A549 treated with CORT108297 at 1 μM for 4 hours (cell line): ENCODE data around the gene IRF3. TPM values are rescaled to one million over a fixed set of nuclear protein-coding genes. Genes with fewer than 3 reads are reported as not detected.

ENCODE experiments used
- total RNA-seq: library from RNA; stranded (reverse); fragments of 200-300 nt; extraction: Qiagen RNA extraction; gene quantifications from 5 replicates; pipeline ENCODE4 v1.2.3, GENCODE V29; 2022

IRF3 gene, protein sequence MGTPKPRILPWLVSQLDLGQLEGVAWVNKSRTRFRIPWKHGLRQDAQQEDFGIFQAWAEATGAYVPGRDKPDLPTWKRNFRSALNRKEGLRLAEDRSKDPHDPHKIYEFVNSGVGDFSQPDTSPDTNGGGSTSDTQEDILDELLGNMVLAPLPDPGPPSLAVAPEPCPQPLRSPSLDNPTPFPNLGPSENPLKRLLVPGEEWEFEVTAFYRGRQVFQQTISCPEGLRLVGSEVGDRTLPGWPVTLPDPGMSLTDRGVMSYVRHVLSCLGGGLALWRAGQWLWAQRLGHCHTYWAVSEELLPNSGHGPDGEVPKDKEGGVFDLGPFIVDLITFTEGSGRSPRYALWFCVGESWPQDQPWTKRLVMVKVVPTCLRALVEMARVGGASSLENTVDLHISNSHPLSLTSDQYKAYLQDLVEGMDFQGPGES
- total RNA-seq: 102 to 117 TPM (median 111 TPM) in 5 replicates

DNA sequence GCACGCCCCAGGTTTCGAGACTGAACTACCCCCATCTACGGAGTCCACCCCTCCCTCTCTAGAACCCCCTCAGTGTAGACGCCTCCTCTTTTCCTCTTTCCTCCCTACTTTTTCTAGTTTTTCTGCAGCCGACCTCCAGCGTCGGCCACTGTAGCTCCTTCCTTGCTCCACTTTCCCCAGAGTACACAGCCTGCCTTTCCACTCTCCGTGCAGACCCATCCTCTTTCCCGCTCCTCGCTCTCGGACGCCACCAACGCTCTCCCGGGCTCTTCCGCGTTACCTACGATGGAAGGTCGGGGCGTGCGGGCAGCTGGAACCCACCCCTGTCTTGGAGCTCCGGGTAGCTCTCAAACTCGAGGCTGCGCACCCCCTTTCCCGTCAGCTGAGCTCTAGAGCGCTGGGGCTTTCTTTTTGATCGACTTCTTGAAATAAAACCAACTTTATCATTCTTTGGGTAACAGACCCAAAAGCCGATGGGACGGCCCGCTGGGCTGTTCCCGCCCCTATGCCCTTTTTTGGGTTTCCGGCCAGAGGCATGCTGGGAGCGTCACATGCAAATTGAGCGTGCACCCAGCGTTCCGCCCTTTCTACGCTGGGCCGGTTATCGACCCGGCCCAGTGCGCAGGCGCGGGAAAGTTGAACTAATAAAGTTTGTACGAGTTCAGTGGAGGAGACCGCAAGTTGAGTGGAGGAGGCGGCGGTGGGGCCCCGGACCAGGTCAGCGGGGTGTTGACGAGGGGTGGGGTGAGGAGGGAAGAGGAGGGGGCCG, at the start of gene IRF3, which contains the start of gene BCL2L12:
Gene IRF3, minus strand, starts transcription at position 507 of the 769 bp plus-strand sequence. CDS start 1,019 bp downstream, outside the sequence.
Gene BCL2L12, plus strand, starts transcription at position 583 of the 769 bp plus-strand sequence. CDS start 760 bp downstream, outside the sequence.

DNA sequence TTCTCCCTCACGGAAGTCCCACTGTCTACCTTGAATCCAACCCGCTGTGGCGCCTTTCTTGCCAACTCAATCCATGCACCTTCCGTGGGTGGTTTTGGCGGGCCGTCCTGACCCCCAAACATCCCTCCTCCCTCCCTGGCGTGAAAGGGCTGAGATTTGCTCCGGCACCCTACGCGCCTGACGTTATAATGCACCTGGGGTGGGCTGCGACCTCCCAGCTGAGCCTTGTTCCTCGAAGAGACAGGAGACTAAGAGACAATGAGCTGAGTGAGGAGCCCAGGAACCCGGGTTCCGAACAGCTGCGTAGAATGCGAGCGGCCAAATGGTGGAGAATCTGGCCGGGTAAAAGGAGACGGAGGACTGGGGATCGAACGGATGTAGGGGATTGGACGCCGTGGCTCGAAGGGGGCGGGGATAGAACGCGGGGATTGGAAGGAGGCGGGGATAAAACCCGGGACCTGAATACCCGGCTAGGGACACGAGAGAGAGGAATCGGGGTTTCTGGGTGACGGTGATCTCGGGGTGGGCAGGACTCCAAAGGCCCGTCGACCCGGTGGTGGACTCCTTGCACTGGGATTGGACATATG, 25.1 kb upstream of the IRF3 start, which contains the start of gene CPT1C:
Gene CPT1C, plus strand, starts transcription at position 461 of the 587 bp plus-strand sequence. CDS start 1,137 bp downstream, outside the sequence.

DNA sequence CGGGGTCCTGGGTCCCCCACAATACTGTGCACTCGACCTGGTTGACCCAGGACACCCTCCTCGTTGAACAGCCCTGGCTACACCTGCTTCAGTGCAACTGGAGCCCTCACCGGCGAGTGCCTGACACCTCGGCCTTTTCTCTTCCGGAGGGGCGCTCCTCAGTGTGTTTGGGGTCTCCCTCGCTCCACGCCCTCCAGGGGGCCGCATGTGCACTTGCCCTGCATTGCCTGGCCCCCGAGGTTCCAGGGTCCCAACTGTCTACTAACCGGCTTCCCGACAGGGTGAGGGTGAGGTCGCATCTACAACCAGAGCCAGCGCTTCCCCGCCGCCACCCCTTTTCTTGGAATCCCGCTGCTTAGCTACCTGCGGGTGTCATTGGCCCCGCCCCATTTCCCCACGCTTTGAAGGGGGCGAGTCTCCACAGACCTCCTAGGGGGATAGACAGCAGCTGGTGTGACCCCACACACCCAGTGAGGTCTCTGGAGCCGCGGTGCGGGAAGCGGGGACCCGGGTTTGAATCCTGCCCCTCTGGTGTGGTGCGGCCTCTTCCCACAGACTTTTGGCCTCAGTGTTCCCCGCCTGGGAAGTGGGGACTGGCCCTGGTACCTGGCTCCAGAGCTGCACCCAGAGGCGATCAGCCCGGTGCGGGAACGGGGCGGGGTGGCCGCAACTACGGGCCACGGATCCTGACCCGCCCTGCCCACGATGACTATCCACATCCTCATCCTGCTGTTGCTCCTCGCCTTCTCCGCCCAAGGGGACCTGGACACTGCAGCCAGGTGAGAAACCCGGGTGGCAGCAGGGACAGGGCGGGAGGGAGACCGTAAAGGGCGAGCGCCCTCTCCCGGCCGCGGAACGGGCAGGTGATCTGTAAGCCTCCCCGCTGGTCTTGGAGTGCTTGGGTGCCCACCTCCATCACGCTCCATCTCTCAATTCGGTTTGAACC, 23.7 kb upstream of the IRF3 start, which contains the start of gene ADM5:
Gene ADM5, plus strand, starts transcription at position 462 of the 946 bp plus-strand sequence. Its CDS starts 244 bp downstream, at position 706.

DNA sequence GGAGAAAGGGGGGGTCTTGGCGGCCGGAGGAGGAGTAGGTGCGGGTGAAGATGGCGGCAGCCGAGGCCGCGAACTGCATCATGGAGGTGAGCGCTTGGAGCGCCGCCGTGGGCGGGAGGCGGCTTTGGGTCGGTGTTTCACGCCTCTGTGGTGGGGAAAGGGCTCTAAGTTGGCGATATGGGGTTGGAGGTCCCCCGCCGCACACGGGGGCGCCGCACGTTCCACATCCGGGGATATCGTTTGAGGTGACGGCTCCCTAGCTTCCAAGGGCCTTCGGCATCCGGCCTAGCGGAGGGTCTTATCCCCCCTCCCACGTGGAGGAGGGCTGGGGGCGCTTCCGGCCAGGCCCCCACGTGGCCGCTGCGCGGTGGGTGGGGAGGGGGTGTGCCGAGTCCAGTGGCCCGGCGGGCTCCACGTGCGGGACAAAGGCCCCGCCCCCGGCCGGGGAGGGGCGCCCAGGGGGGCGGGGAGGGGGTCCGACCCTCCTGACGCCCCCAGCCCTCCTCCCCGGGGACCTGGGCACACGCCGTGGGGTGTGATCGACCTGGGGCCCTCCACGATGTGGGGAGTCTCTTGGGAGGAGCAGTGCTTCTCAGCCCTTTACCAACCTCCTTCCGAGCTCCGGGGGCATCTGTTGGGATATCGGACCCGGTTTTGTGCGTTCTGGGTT, 11.7 kb upstream of the IRF3 start, which contains the start of gene PRMT1:
Gene PRMT1, plus strand, starts transcription at position 41 of the 670 bp plus-strand sequence. Its CDS starts 10 bp downstream, at position 51.

DNA sequence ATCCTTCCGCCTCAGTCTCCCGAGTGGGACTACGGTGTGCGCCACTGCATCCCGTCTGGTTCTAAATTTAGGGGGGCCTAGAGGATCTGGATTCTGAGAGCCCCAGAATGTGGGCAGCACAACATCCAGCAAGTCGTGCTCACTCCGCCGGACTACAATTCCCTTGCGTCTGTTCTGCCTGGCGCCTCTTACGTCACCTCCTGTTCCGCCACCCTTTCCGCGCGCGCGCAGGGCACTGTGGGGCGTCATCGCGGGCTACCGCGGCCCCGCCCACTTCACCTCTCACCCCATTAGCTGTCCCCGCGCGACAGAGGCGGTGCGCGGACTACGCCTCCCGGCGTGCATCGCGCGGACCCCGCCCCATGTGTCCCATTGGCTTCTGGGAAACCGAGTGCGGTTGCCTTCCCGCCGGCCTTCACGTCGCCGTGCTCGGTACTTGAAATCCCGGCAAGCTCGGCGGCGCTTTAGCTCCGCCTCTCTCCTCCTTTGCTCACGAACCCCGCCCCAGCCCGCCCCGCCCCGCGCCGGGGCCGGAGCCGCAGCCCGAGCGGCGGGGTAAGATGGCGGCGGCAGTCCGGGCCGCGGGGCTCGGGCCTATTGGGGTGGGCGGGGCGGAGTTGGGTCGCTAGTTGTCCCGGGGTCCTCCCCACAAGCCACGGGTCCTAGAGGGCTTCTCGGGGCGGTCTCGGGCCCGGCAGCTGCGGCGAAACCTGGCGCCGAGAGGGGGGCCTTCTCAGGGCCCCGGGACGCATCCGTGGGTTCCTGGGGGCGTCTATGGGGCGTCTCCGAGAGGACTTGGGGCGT, 23.8 kb downstream of the IRF3 start, which contains the start of gene SCAF1:
Gene SCAF1, plus strand, starts transcription at position 522 of the 804 bp plus-strand sequence. CDS start 2,818 bp downstream, outside the sequence.

DNA sequence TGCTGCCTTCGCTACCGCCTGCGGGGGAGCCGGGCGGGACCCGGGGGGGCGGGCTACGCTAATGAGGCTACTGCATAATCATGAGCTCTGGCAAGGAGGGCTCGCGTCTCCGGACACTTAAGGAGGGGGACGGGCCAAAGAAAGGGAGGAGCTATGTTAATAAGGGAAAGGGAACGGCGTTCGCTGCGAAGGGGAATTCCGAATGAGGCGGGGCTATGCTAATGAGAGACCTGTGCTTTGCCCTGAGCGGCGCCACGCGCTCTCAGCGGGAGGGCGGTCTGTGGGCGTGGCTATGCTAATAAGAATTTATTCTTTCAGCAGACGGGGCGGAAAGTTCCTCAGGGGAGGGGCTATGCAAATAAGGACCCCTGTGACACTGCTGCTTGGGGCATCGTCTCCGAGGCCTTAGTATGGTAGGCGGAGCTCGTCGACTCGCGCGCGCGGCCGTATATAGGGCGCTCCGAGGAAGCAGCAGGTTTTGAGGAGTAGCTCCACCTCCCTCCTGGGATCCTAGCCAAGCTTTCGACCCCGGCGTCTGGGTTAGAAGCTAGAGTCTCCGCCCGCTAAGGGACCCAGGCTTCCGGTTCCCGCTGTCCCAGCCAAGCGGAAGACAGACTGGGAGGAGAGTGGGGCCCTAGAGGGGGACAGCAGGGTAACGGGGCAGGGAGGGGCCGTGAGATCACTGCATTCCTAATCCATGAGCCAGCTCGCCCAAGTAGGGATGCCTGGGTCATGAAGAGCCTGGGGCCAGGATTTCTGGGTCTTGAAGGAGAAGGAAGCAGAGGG, 25.4 kb downstream of the IRF3 start, which contains the start of gene RRAS:
Gene RRAS, minus strand, starts transcription at position 31 of the 786 bp plus-strand sequence. CDS start 45 bp downstream, outside the sequence.

Other genes starting within 250 kb of the IRF3 start
- gene PTH2, start 242.4 kb downstream of the IRF3 start, total RNA-seq: not detected in 5 replicates
- 0.14 to 0.27 TPM (median 0.18 TPM) in 5 replicates for gene GFY, start 240.5 kb downstream of the IRF3 start, total RNA-seq
- 0.53 to 0.74 TPM (median 0.65 TPM) in 5 replicates for gene SLC17A7, start 224.3 kb downstream of the IRF3 start, total RNA-seq
- 90.8 to 101 TPM (median 98.8 TPM) in 5 replicates for gene PIH1D1, start 214.0 kb downstream of the IRF3 start, total RNA-seq
- 16.2 to 27.2 TPM (median 24.9 TPM) in 5 replicates for gene ALDH16A1, start 212.6 kb downstream of the IRF3 start, total RNA-seq
- 0.92 to 1.7 TPM (median 1.3 TPM) in 5 replicates for gene FLT3LG, start 191.6 kb downstream of the IRF3 start, total RNA-seq
- 4,068 to 4,436 TPM (median 4,207 TPM) in 5 replicates for gene RPL13A, start 178.2 kb downstream of the IRF3 start, total RNA-seq
- 3,819 to 4,411 TPM (median 4,040 TPM) in 5 replicates for gene RPS11, start 169.4 kb downstream of the IRF3 start, total RNA-seq
- 21.8 to 35.0 TPM (median 29.8 TPM) in 5 replicates for gene FCGRT, start 153.2 kb downstream of the IRF3 start, total RNA-seq
- gene RCN3, start 137.9 kb downstream of the IRF3 start, total RNA-seq: 1.6 to 2.7 TPM (median 1.8 TPM) in 5 replicates
- gene NOSIP, start 85.3 kb downstream of the IRF3 start, total RNA-seq: 85.6 to 111 TPM (median 104 TPM) in 5 replicates
- gene PRRG2, start 84.5 kb downstream of the IRF3 start, total RNA-seq: 0.45 to 1.1 TPM (median 0.81 TPM) in 5 replicates
- gene PRR12, start 74.7 kb downstream of the IRF3 start, total RNA-seq: 23.7 to 33.6 TPM (median 31.9 TPM) in 5 replicates
- gene RRAS, start 25.7 kb downstream of the IRF3 start, total RNA-seq: 89.9 to 139 TPM (median 135 TPM) in 5 replicates
- 45.2 to 75.9 TPM (median 67.4 TPM) in 5 replicates for gene SCAF1, start 23.6 kb downstream of the IRF3 start, total RNA-seq
- gene BCL2L12, start 76 bp upstream of the IRF3 start, total RNA-seq: 56.3 to 78.7 TPM (median 72.9 TPM) in 5 replicates
- 387 to 457 TPM (median 414 TPM) in 5 replicates for gene PRMT1, start 11.4 kb upstream of the IRF3 start, total RNA-seq
- 3.4 to 6.5 TPM (median 6.0 TPM) in 5 replicates for gene ADM5, start 23.7 kb upstream of the IRF3 start, total RNA-seq
- gene CPT1C, start 25.3 kb upstream of the IRF3 start, total RNA-seq: 12.0 to 15.0 TPM (median 12.8 TPM) in 5 replicates
- gene TSKS, start 97.4 kb upstream of the IRF3 start, total RNA-seq: not detected in 5 replicates
- gene AP2A1, start 101.1 kb upstream of the IRF3 start, total RNA-seq: 40.6 to 58.3 TPM (median 56.1 TPM) in 5 replicates
- 12.8 to 15.6 TPM (median 15.3 TPM) in 5 replicates for gene FUZ, start 147.4 kb upstream of the IRF3 start, total RNA-seq
- 45.5 to 76.6 TPM (median 69.6 TPM) in 5 replicates for gene MED25, start 152.4 kb upstream of the IRF3 start, total RNA-seq
- gene PTOV1, start 185.3 kb upstream of the IRF3 start, total RNA-seq: 106 to 161 TPM (median 152 TPM) in 5 replicates
- gene PNKP, start 201.7 kb upstream of the IRF3 start, total RNA-seq: 40.8 to 62.1 TPM (median 54.2 TPM) in 5 replicates
- 66.3 to 120 TPM (median 113 TPM) in 5 replicates for gene AKT1S1, start 211.5 kb upstream of the IRF3 start, total RNA-seq
- gene TBC1D17, start 211.8 kb upstream of the IRF3 start, total RNA-seq: 20.1 to 24.1 TPM (median 23.8 TPM) in 5 replicates
- gene IL4I1, start 231.0 kb upstream of the IRF3 start, total RNA-seq: 0.61 to 1.2 TPM (median 0.96 TPM) in 5 replicates